SK-N-SH (cell line): ENCODE results near the gene UNC119. TPM values are rescaled to one million over a fixed set of nuclear protein-coding genes. Genes with fewer than 3 reads are reported as not detected.

Experiments used
- CTCF ChIA-PET: fragments of 300-600, 350-600 bp; formaldehyde crosslinking; extraction: SDS; loops from one replicate; lab custom pipeline; 2021; lab: Yijun Ruan, JAX
- POLR2A ChIA-PET: fragments of 350-600 bp; sonication (Branson Sonifier 250); formaldehyde crosslinking; extraction: SDS; loops from one replicate; lab custom pipeline; 2020; ENCODE audit warnings: antibody characterized with exemption, inconsistent platforms; lab: Yijun Ruan, JAX
- DNase-seq: peaks from one replicate; pipeline ENCODE4 v3.0.0; 2012
- H2AFZ ChIP-seq: fragments of 200-600 bp; sonication (generic); 2 replicates; pipeline ENCODE4 v1.8.1; 2016; ENCODE audit warnings: antibody characterized with exemption, mild to moderate bottlenecking, low read depth
- H3F3A ChIP-seq: fragments of 200-600 bp; sonication (generic); replicated peaks from 2 replicates; pipeline ENCODE3; 2016; ENCODE audit warnings: antibody characterized with exemption, mild to moderate bottlenecking; ENCODE audit not compliant: insufficient read depth
- H3K27ac ChIP-seq, 2 experiments: fragments of 200-500 bp in 1 of 2; fragments of 200-600 bp in 1 of 2; sonication (Bioruptor generic) in 1 of 2; sonication (generic), shearing (Covaris generic) in 1 of 2; 2 replicates each; pipeline versions ENCODE4 v1.5.1 to v1.6.1; 2014 to 2016; ENCODE audit warnings: low read depth in 2 of 2, inconsistent platforms in 1 of 2, low read length in 1 of 2, mild to moderate bottlenecking in 1 of 2, mixed read lengths in 1 of 2
- H3K27me3 ChIP-seq: fragments of 200-600 bp; sonication (generic), shearing (Covaris generic); 2 replicates; pipeline ENCODE4 v1.6.1; 2016; ENCODE audit warnings: mixed run types; ENCODE audit not compliant: insufficient read depth
- H3K36me3 ChIP-seq, 2 experiments: fragments of 200-500 bp in 1 of 2; fragments of 200-600 bp in 1 of 2; sonication (Bioruptor generic) in 1 of 2; sonication (generic) in 1 of 2; replicated peaks in 1 of 2; 2 replicates each; pipeline versions ENCODE3 to v1.5.1; 2014 to 2016; ENCODE audit warnings: low read length in 1 of 2, mild to moderate bottlenecking in 1 of 2; ENCODE audit not compliant: insufficient read depth in 2 of 2, control insufficient read depth in 1 of 2
- H3K4me1 ChIP-seq, 2 experiments: fragments of 200-500 bp in 1 of 2; fragments of 200-600 bp in 1 of 2; sonication (Bioruptor generic) in 1 of 2; sonication (generic), shearing (Covaris generic) in 1 of 2; 2 replicates each; pipeline versions ENCODE4 v1.5.1 to v1.6.1; 2014 to 2016; ENCODE audit warnings: low read depth in 1 of 2, low read length in 1 of 2, mixed run types in 1 of 2; ENCODE audit not compliant: insufficient read depth in 2 of 2, control insufficient read depth in 1 of 2
- H3K4me2 ChIP-seq: fragments of 200-600 bp; sonication (generic), shearing (Covaris generic); 2 replicates; pipeline ENCODE4 v1.6.1; 2017; ENCODE audit warnings: mixed run types
- H3K4me3 ChIP-seq, 2 experiments: fragments of 200-500 bp in 1 of 2; fragments of 200-600 bp in 1 of 2; sonication (Bioruptor generic) in 1 of 2; sonication (generic), shearing (Covaris generic) in 1 of 2; 2 replicates each; pipeline versions ENCODE4 v1.5.1 to v1.8.1; 2014 to 2016; ENCODE audit warnings: low read depth in 2 of 2, inconsistent platforms in 1 of 2, low read length in 1 of 2, mild to moderate bottlenecking in 1 of 2, mixed read lengths in 1 of 2, moderate library complexity in 1 of 2
- H3K79me2 ChIP-seq: fragments of 200-600 bp; sonication (generic); 2 replicates; pipeline ENCODE4 v1.8.1; 2017; ENCODE audit warnings: mild to moderate bottlenecking; ENCODE audit not compliant: insufficient read depth
- H3K9ac ChIP-seq: fragments of 200-600 bp; sonication (generic); 2 replicates; pipeline ENCODE4 v1.6.1; 2017; ENCODE audit warnings: mixed run types
- H3K9me2 ChIP-seq: fragments of 200-600 bp; sonication (generic); 2 replicates; pipeline ENCODE4 v1.6.1; 2017; ENCODE audit warnings: mixed run types
- H3K9me3 ChIP-seq: fragments of 200-600 bp; sonication (generic); 2 replicates; pipeline ENCODE4 v1.6.1; 2017; ENCODE audit warnings: mixed run types, mild to moderate bottlenecking, moderate library complexity
- H4K20me1 ChIP-seq: fragments of 200-600 bp; sonication (generic); 2 replicates; pipeline ENCODE4 v1.6.1; 2017; ENCODE audit warnings: mild to moderate bottlenecking, mixed run types; ENCODE audit not compliant: insufficient read depth
- EP300 ChIP-seq, 2 experiments: IDR thresholded peaks; 2 replicates each; pipeline versions ENCODE4 v1.4.0 to v1.6.1; 2012; ENCODE audit warnings: borderline replicate concordance in 1 of 2, low read depth in 1 of 2, low read length in 1 of 2
- FOXJ3 ChIP-seq: sonication (generic); formaldehyde crosslinking; IDR thresholded peaks from 2 replicates; pipeline ENCODE4 v1.5.1; 2020; ENCODE audit warnings: mild to moderate bottlenecking, missing genetic modification reagents
- GABPA ChIP-seq: IDR thresholded peaks from 2 replicates; pipeline ENCODE4 v1.4.0; 2012; ENCODE audit warnings: low read depth, mild to moderate bottlenecking
- GATA2 ChIP-seq: sonication (generic); formaldehyde crosslinking; IDR thresholded peaks from 2 replicates; pipeline ENCODE4 v1.5.0; 2020; ENCODE audit warnings: mild to moderate bottlenecking, missing genetic modification reagents
- MEF2A ChIP-seq: IDR thresholded peaks from 2 replicates; pipeline ENCODE4 v1.4.0; 2012; ENCODE audit warnings: low read depth, borderline replicate concordance
- POLR2AphosphoS5 ChIP-seq: IDR thresholded peaks from 2 replicates; pipeline ENCODE4 v1.6.1; 2012; ENCODE audit warnings: low read depth, low read length
- RCOR1 ChIP-seq: fragments of 150-350 bp; IDR thresholded peaks from 2 replicates; pipeline ENCODE4 v1.6.1; 2017; ENCODE audit warnings: antibody characterized with exemption, low read length
- REST ChIP-seq: IDR thresholded peaks from 2 replicates; pipeline ENCODE4 v1.6.1; 2012; ENCODE audit warnings: mild to moderate bottlenecking, low read depth, low read length, moderate library complexity
- RXRA ChIP-seq: IDR thresholded peaks from 2 replicates; pipeline ENCODE4 v1.4.0; 2012; ENCODE audit warnings: low read depth, mild to moderate bottlenecking, borderline replicate concordance
- SMC3 ChIP-seq: IDR thresholded peaks from 2 replicates; pipeline ENCODE4 v1.6.1; 2012; ENCODE audit warnings: low read depth, low read length, improper control_type of control experiment
- YY1 ChIP-seq: IDR thresholded peaks from 2 replicates; pipeline ENCODE4 v1.4.0; 2012; ENCODE audit warnings: low read depth, mild to moderate bottlenecking
- WGBS: methylation state at CpG from one replicate; pipeline ENCODE4 v1.1.6; 2017; ENCODE audit warnings: low lambda C conversion rate; 5-methylcytosine and 5-hydroxymethylcytosine counted together
- polyA plus RNA-seq, 3 experiments: library from polyadenylated mRNA; depleted of rRNA; stranded (reverse); fragments of >200 nt; gene quantifications; 2 replicates each; pipeline ENCODE4 v1.2.3, GENCODE V29; 2012
- TF ChIP-seq, protein P1 (sequence below): IDR thresholded peaks from 2 replicates; pipeline ENCODE4 v1.4.0; 2012; ENCODE audit warnings: low read depth, borderline replicate concordance
- TF ChIP-seq, protein P2 (sequence below): IDR thresholded peaks from 2 replicates; pipeline ENCODE4 v1.4.0; 2012; ENCODE audit warnings: low read depth

The UNC119 gene
- polyA plus RNA-seq, 1 of the 3 experiments (the other 2 are of a cell fraction), result 89.9 TPM

GRCh38 chr17:28507567-28508203 lies 44.7 kb downstream of the UNC119 start:
- H3K79me2 ChIP-seq, result no peaks in the 10 kb centered on the region
- no peaks in the 10 kb centered on the region for H3K9me3 ChIP-seq
- H3K4me2 ChIP-seq, result no peak overlapping the region
- peaks cover 26% of the 10 kb centered on the region for H3K27me3 ChIP-seq
- no peaks in the 10 kb centered on the region for H3K9me2 ChIP-seq
- no peak for DNase-seq
- no peak overlapping the region for H3K27ac ChIP-seq
- H2AFZ ChIP-seq, result no peak overlapping the region
- no peaks in the 10 kb centered on the region for H3K36me3 ChIP-seq
- TF ChIP-seq YY1, result no peak
- TF ChIP-seq, protein P1, sequence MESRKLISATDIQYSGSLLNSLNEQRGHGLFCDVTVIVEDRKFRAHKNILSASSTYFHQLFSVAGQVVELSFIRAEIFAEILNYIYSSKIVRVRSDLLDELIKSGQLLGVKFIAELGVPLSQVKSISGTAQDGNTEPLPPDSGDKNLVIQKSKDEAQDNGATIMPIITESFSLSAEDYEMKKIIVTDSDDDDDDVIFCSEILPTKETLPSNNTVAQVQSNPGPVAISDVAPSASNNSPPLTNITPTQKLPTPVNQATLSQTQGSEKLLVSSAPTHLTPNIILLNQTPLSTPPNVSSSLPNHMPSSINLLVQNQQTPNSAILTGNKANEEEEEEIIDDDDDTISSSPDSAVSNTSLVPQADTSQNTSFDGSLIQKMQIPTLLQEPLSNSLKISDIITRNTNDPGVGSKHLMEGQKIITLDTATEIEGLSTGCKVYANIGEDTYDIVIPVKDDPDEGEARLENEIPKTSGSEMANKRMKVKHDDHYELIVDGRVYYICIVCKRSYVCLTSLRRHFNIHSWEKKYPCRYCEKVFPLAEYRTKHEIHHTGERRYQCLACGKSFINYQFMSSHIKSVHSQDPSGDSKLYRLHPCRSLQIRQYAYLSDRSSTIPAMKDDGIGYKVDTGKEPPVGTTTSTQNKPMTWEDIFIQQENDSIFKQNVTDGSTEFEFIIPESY, result no peak
- no peak for TF ChIP-seq GATA2 (CRISPR knock-in tag)
- TF ChIP-seq RCOR1, result no peak
- TF ChIP-seq GABPA, result no peak
- no peak for TF ChIP-seq REST
- no peak for TF ChIP-seq RXRA
- TF ChIP-seq FOXJ3 (CRISPR knock-in tag), result no peak
- no peak for TF ChIP-seq SMC3
- TF ChIP-seq, protein P2, sequence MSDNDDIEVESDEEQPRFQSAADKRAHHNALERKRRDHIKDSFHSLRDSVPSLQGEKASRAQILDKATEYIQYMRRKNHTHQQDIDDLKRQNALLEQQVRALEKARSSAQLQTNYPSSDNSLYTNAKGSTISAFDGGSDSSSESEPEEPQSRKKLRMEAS, result no peak
- no peak for TF ChIP-seq POLR2AphosphoS5
- no peak for TF ChIP-seq MEF2A
- no peak for TF ChIP-seq EP300 (IDR thresholded peaks at IDR 0.05; ENCODE audit: borderline replicate concordance in 1 of 2, low read depth in 1 of 2, low read length in 1 of 2)
- TF ChIP-seq, all 33 proteins: peak for 0
- no peak overlapping the region for H3K4me3 ChIP-seq
- H3F3A ChIP-seq, result no peaks in the 10 kb centered on the region
- H4K20me1 ChIP-seq, result no peaks in the 10 kb centered on the region
- POLR2A ChIA-PET, result no interaction called here
- H3K4me1 ChIP-seq, result no peaks in the 10 kb centered on the region
- no peak overlapping the region for H3K9ac ChIP-seq
- CTCF ChIA-PET, result interaction anchor here (0.7 to 2.9 kb wide), 3 partner anchors 13 to 136 kb away, joined by 3 to 13 read pairs (median 5); no protein-coding TSS in a partner anchor
- 61% methylated on average over 6 of the region's 24 CpGs for WGBS
